Activated naive CD8-positive, alpha-beta T cell treated with anti-CD3 and anti-CD28 coated beads, Interleukin-2, amount 10 ng/mL, durations not matched to agents 7 days and 5 days (primary cell): Measurements from ENCODE around the gene ARID1B. TPM values are rescaled to one million over a fixed set of nuclear protein-coding genes. Genes with fewer than 3 reads are reported as not detected.

Experiments used
- ATAC-seq: fragments of 150-1000 bp; cut with Tn5 transposase; one replicate; pipeline ENCODE4 v1.10.0; 2021; ENCODE audit warnings: low read depth, moderate library complexity
- POLR2A ChIA-PET: fragments of 350-600 bp; sonication (Branson Sonifier 250); formaldehyde crosslinking; loops from one replicate; lab custom pipeline; 2021; ENCODE audit warnings: antibody characterized with exemption; lab: Charles Lee
- DNase-seq: peaks from one replicate; pipeline ENCODE4 v3.0.0; 2021
- H3K27ac Mint-ChIP-seq: one replicate; pipeline ENCODE4 v1.8.0; 2022; ENCODE audit warnings: mild to moderate bottlenecking, mixed read lengths
- H3K27me3 Mint-ChIP-seq: one replicate; pipeline ENCODE4 v1.8.0; 2022; ENCODE audit warnings: mild to moderate bottlenecking, moderate library complexity, mixed read lengths
- H3K36me3 Mint-ChIP-seq: one replicate; pipeline ENCODE4 v1.8.0; 2021; ENCODE audit warnings: mild to moderate bottlenecking, mixed read lengths
- H3K4me1 Mint-ChIP-seq: one replicate; pipeline ENCODE4 v1.8.0; 2021; ENCODE audit warnings: mixed read lengths
- H3K4me3 Mint-ChIP-seq: one replicate; pipeline ENCODE4 v1.8.0; 2022; ENCODE audit warnings: mild to moderate bottlenecking, moderate library complexity, mixed read lengths
- H3K9me3 Mint-ChIP-seq: one replicate; pipeline ENCODE4 v1.8.0; 2021; ENCODE audit warnings: mixed read lengths
- total RNA-seq, 2 experiments: library from RNA; stranded (reverse); gene quantifications; one replicate each; pipeline ENCODE4 v1.2.3, GENCODE V29; 2021

The ARID1B gene
- total RNA-seq, 2 experiments from 2014 or later: 83.2 to 98.2 TPM

GRCh38 chr6:157089258-157089657, 312.1 kb downstream of the ARID1B start:
- H3K36me3 Mint-ChIP-seq: peaks cover 31% of the 10 kb centered on the region
- no peak for ATAC-seq
- H3K9me3 Mint-ChIP-seq: no peaks in the 10 kb centered on the region
- no peak for DNase-seq
- H3K27me3 Mint-ChIP-seq: no peaks in the 10 kb centered on the region
- H3K4me3 Mint-ChIP-seq: no peak overlapping the region
- POLR2A ChIA-PET: no interaction called here
- H3K4me1 Mint-ChIP-seq: peaks cover 17% of the 10 kb centered on the region
- no peak overlapping the region for H3K27ac Mint-ChIP-seq

GRCh38 chr6:157089851-157090250, 312.7 kb downstream of the ARID1B start:
- POLR2A ChIA-PET: no interaction called here
- Mint-ChIP-seq H3K4me3 (no peak overlapping the region), H3K27me3 (no peaks in the 10 kb centered on the region), H3K27ac (no peak overlapping the region), H3K9me3 (no peaks in the 10 kb centered on the region), H3K4me1 (peaks cover 20% of the 10 kb centered on the region), H3K36me3 (peaks cover 32% of the 10 kb centered on the region)
- no peak for DNase-seq
- no peak for ATAC-seq

- DNase-seq (no peak), ATAC-seq (no peak)
- Mint-ChIP-seq H3K36me3 (peaks cover 31% of the 10 kb centered on the region), H3K9me3 (no peaks in the 10 kb centered on the region), H3K27me3 (no peaks in the 10 kb centered on the region), H3K27ac (no peak overlapping the region), H3K4me3 (no peak overlapping the region), H3K4me1 (peaks cover 20% of the 10 kb centered on the region)
- POLR2A ChIA-PET: no interaction called here
Observed at GRCh38 chr6:157090736-157091135, 313.6 kb downstream of the ARID1B start.

GRCh38 chr6:157091243-157091642, 314.1 kb downstream of the ARID1B start:
- H3K4me1 Mint-ChIP-seq: peaks cover 20% of the 10 kb centered on the region
- H3K9me3 Mint-ChIP-seq: no peaks in the 10 kb centered on the region
- POLR2A ChIA-PET: no interaction called here
- no peak overlapping the region for H3K4me3 Mint-ChIP-seq
- H3K27ac Mint-ChIP-seq: no peak overlapping the region
- no peaks in the 10 kb centered on the region for H3K27me3 Mint-ChIP-seq
- DNase-seq (no peak), ATAC-seq (no peak)
- peaks cover 31% of the 10 kb centered on the region for H3K36me3 Mint-ChIP-seq

- ATAC-seq: no peak
- Mint-ChIP-seq H3K9me3 (no peaks in the 10 kb centered on the region), H3K4me3 (no peak overlapping the region), H3K27me3 (no peaks in the 10 kb centered on the region), H3K27ac (no peak overlapping the region), H3K4me1 (peaks cover 16% of the 10 kb centered on the region), H3K36me3 (peaks cover 27% of the 10 kb centered on the region)
- POLR2A ChIA-PET: no interaction called here
- no peak for DNase-seq
Observed at GRCh38 chr6:157091856-157092460, 314.8 kb downstream of the ARID1B start.

GRCh38 chr6:157092736-157093135, 315.6 kb downstream of the ARID1B start:
- Mint-ChIP-seq H3K4me3 (no peak overlapping the region), H3K27me3 (no peaks in the 10 kb centered on the region), H3K36me3 (peaks cover 21% of the 10 kb centered on the region), H3K4me1 (peaks cover 14% of the 10 kb centered on the region), H3K9me3 (no peaks in the 10 kb centered on the region), H3K27ac (no peak overlapping the region)
- ATAC-seq (no peak), DNase-seq (no peak)
- POLR2A ChIA-PET: no interaction called here

GRCh38 chr6:157093536-157093935, 316.4 kb downstream of the ARID1B start:
- DNase-seq (no peak), ATAC-seq (no peak)
- H3K27ac Mint-ChIP-seq: no peak overlapping the region
- H3K36me3 Mint-ChIP-seq: peaks cover 20% of the 10 kb centered on the region
- peaks cover 10% of the 10 kb centered on the region for H3K4me1 Mint-ChIP-seq
- no peak overlapping the region for H3K4me3 Mint-ChIP-seq
- H3K9me3 Mint-ChIP-seq: no peaks in the 10 kb centered on the region
- POLR2A ChIA-PET: no interaction called here
- no peaks in the 10 kb centered on the region for H3K27me3 Mint-ChIP-seq

- ATAC-seq (no peak), DNase-seq (no peak)
- H3K27ac Mint-ChIP-seq: no peak overlapping the region
- H3K27me3 Mint-ChIP-seq: no peaks in the 10 kb centered on the region
- H3K4me1 Mint-ChIP-seq: peaks cover 8% of the 10 kb centered on the region
- peaks cover 15% of the 10 kb centered on the region for H3K36me3 Mint-ChIP-seq
- no peaks in the 10 kb centered on the region for H3K9me3 Mint-ChIP-seq
- POLR2A ChIA-PET: no interaction called here
- no peak overlapping the region for H3K4me3 Mint-ChIP-seq
Observed at GRCh38 chr6:157094038-157094437, 316.9 kb downstream of the ARID1B start.

- H3K27ac Mint-ChIP-seq: no peak overlapping the region
- peaks cover 15% of the 10 kb centered on the region for H3K36me3 Mint-ChIP-seq
- no peak overlapping the region for H3K4me3 Mint-ChIP-seq
- H3K27me3 Mint-ChIP-seq: no peaks in the 10 kb centered on the region
- ATAC-seq: no peak
- POLR2A ChIA-PET: no interaction called here
- no peak for DNase-seq
- no peaks in the 10 kb centered on the region for H3K9me3 Mint-ChIP-seq
- peaks cover 13% of the 10 kb centered on the region for H3K4me1 Mint-ChIP-seq
Observed at GRCh38 chr6:157095084-157095483, 317.9 kb downstream of the ARID1B start.

GRCh38 chr6:157095569-157095968, 318.4 kb downstream of the ARID1B start:
- Mint-ChIP-seq H3K9me3 (no peaks in the 10 kb centered on the region), H3K36me3 (peaks cover 15% of the 10 kb centered on the region), H3K4me1 (peaks cover 18% of the 10 kb centered on the region), H3K27ac (no peak overlapping the region), H3K27me3 (no peaks in the 10 kb centered on the region), H3K4me3 (no peak overlapping the region)
- no peak for DNase-seq
- POLR2A ChIA-PET: no interaction called here
- no peak for ATAC-seq

- DNase-seq: no peak
- H3K9me3 Mint-ChIP-seq: no peaks in the 10 kb centered on the region
- H3K4me3 Mint-ChIP-seq: no peak overlapping the region
- ATAC-seq: no peak
- peaks cover 17% of the 10 kb centered on the region for H3K36me3 Mint-ChIP-seq
- POLR2A ChIA-PET: no interaction called here
- no peaks in the 10 kb centered on the region for H3K27me3 Mint-ChIP-seq
- H3K4me1 Mint-ChIP-seq: peaks cover 22% of the 10 kb centered on the region
- H3K27ac Mint-ChIP-seq: peak overlapping the region; percentile 62
Observed at GRCh38 chr6:157096105-157096504, 318.9 kb downstream of the ARID1B start.

- Mint-ChIP-seq H3K4me3 (no peak overlapping the region), H3K36me3 (peaks cover 15% of the 10 kb centered on the region), H3K4me1 (peaks cover 23% of the 10 kb centered on the region), H3K27me3 (no peaks in the 10 kb centered on the region), H3K9me3 (no peaks in the 10 kb centered on the region), H3K27ac (peak overlapping the region; percentile 62)
- ATAC-seq: no peak
- POLR2A ChIA-PET: no interaction called here
- no peak for DNase-seq
Observed at GRCh38 chr6:157096522-157096921, 319.3 kb downstream of the ARID1B start.

- peaks cover 25% of the 10 kb centered on the region for H3K4me1 Mint-ChIP-seq
Observed at GRCh38 chr6:157097255-157097955, 320.2 kb downstream of the ARID1B start.

GRCh38 chr6:157098999-157099398, 321.8 kb downstream of the ARID1B start:
- Mint-ChIP-seq H3K27me3 (no peaks in the 10 kb centered on the region), H3K9me3 (no peaks in the 10 kb centered on the region), H3K4me1 (peaks cover 22% of the 10 kb centered on the region), H3K36me3 (peaks cover 16% of the 10 kb centered on the region), H3K4me3 (no peak overlapping the region), H3K27ac (no peak overlapping the region)
- ATAC-seq: no peak
- POLR2A ChIA-PET: no interaction called here
- no peak for DNase-seq

More at GRCh38 chr6:157097255-157097955, 320.2 kb downstream of the ARID1B start:
- POLR2A ChIA-PET: no interaction called here
- Mint-ChIP-seq H3K27ac (no peak overlapping the region), H3K4me3 (no peak overlapping the region), H3K27me3 (no peaks in the 10 kb centered on the region), H3K9me3 (no peaks in the 10 kb centered on the region), H3K36me3 (peaks cover 15% of the 10 kb centered on the region)
- ATAC-seq: no peak
- DNase-seq: no peak
